HCT116 (cell line): ENCODE results near the gene GPHN. TPM values are rescaled to one million over a fixed set of nuclear protein-coding genes. Genes with fewer than 3 reads are reported as not detected.

Source experiments
- ATAC-seq: fragments of 200-7000 bp; cut with Tn5 transposase; 2 replicates; pipeline ENCODE4 v1.9.1; 2020; ENCODE audit warnings: mild to moderate bottlenecking, moderate library complexity
- BruUV-seq: library from RNA; stranded (reverse); fragments of 400-500 nt; replicated peaks from 2 replicates; lab custom pipeline; 2021; lab: Mats Ljungman, UMichigan
- CTCF ChIA-PET: fragments of 300-600 bp; sonication (Branson Sonifier 250); formaldehyde crosslinking; loops from one replicate; lab custom pipeline; 2021; ENCODE audit warnings: antibody characterized with exemption; lab: Charles Lee
- POLR2A ChIA-PET: fragments of 300-600, 350-600 bp; sonication (Branson Sonifier 250); formaldehyde crosslinking; loops from one replicate; lab custom pipeline; 2021; ENCODE audit warnings: antibody characterized with exemption; lab: Charles Lee
- RAD21 ChIA-PET, 2 experiments: fragments of 300-600 bp; sonication (Branson Sonifier 250); formaldehyde crosslinking; loops; one replicate each; lab custom pipeline; 2023; ENCODE audit warnings: low total read pairs in 2 of 2; ENCODE audit not compliant: uncharacterized antibody in 2 of 2, unreplicated experiment in 2 of 2, low non-redundant PET in 1 of 2; lab: Charles Lee
- DNase-seq: peaks from one replicate; pipeline ENCODE4 v3.0.0-alpha.2; 2010; ENCODE audit warnings: low read depth, low spot score
- H2AFZ ChIP-seq: fragments of 200-600 bp; shearing (Covaris generic), sonication (generic); 2 replicates; pipeline ENCODE4 v1.6.1; 2017; ENCODE audit warnings: low read depth, mixed run types, mixed read lengths, antibody characterized with exemption, low read length; ENCODE audit not compliant: poor library complexity, severe bottlenecking
- H3K27ac ChIP-seq: 2 replicates; pipeline ENCODE4 v1.5.1; 2012; ENCODE audit warnings: low read depth, low read length
- H3K27me3 ChIP-seq: fragments of 200-600 bp; sonication (generic); 2 replicates; pipeline ENCODE4 v1.6.1; 2016; ENCODE audit warnings: mixed run types, low read length, mixed read lengths; ENCODE audit not compliant: insufficient read depth
- H3K36me3 ChIP-seq, 2 experiments: fragments of 200-500 bp in 1 of 2; fragments of 200-600 bp in 1 of 2; sonication (Bioruptor generic) in 1 of 2; sonication (generic) in 1 of 2; 2 replicates each; pipeline versions ENCODE4 v1.5.1 to v1.6.1; 2014 to 2016; ENCODE audit warnings: low read length in 2 of 2, inconsistent platforms in 1 of 2, mixed read lengths in 1 of 2, mixed run types in 1 of 2; ENCODE audit not compliant: insufficient read depth in 2 of 2, control insufficient read depth in 1 of 2
- H3K4me1 ChIP-seq, 2 experiments: fragments of 200-600 bp in 1 of 2; sonication (generic) in 1 of 2; 2 replicates each; pipeline versions ENCODE4 v1.5.1 to v1.6.1; 2012 to 2017; ENCODE audit warnings: low read length in 2 of 2, inconsistent platforms in 1 of 2, mild to moderate bottlenecking in 1 of 2, mixed read lengths in 1 of 2, mixed run types in 1 of 2, moderate library complexity in 1 of 2; ENCODE audit not compliant: insufficient read depth in 2 of 2, control insufficient read depth in 1 of 2
- H3K4me2 ChIP-seq: fragments of 200-600 bp; sonication (generic); 2 replicates; pipeline ENCODE4 v1.6.1; 2017; ENCODE audit warnings: mixed run types, low read length, mixed read lengths
- H3K4me3 ChIP-seq, 2 experiments: fragments of 200-600 bp in 1 of 2; sonication (generic) in 1 of 2; replicated peaks in 1 of 2; 2 replicates each; pipeline ENCODE4 v1.5.1; 2011 to 2016; ENCODE audit warnings: low read length in 2 of 2, control low read depth in 1 of 2, low read depth in 1 of 2, mild to moderate bottlenecking in 1 of 2, mixed read lengths in 1 of 2, mixed run types in 1 of 2
- H3K79me2 ChIP-seq: fragments of 200-600 bp; sonication (generic); 2 replicates; pipeline ENCODE4 v1.6.1; 2017; ENCODE audit warnings: mild to moderate bottlenecking, mixed run types, low read length, moderate library complexity, mixed read lengths; ENCODE audit not compliant: insufficient read depth
- H3K9ac ChIP-seq: fragments of 200-600 bp; sonication (generic); 2 replicates; pipeline ENCODE4 v1.6.1; 2016; ENCODE audit warnings: low read length, mixed read lengths
- H3K9me2 ChIP-seq: fragments of 200-600 bp; sonication (generic), shearing (Covaris generic); 2 replicates; pipeline ENCODE4 v1.6.1; 2017; ENCODE audit warnings: mixed run types, mild to moderate bottlenecking, moderate library complexity; ENCODE audit not compliant: insufficient read depth
- H3K9me3 ChIP-seq, 2 experiments: fragments of 200-500 bp in 1 of 2; fragments of 200-600 bp in 1 of 2; sonication (Bioruptor generic) in 1 of 2; sonication (generic) in 1 of 2; 2 replicates each; pipeline ENCODE4 v1.6.1; 2014 to 2017; ENCODE audit warnings: low read length in 2 of 2, mixed read lengths in 2 of 2, inconsistent platforms in 1 of 2, low read depth in 1 of 2, mild to moderate bottlenecking in 1 of 2, mixed run types in 1 of 2, moderate library complexity in 1 of 2; ENCODE audit not compliant: control insufficient read depth in 1 of 2, insufficient read depth in 1 of 2
- H4K20me1 ChIP-seq: fragments of 200-600 bp; sonication (generic), shearing (Covaris generic); 2 replicates; pipeline ENCODE4 v1.6.1; 2017; ENCODE audit warnings: mixed run types, mild to moderate bottlenecking, moderate library complexity; ENCODE audit not compliant: insufficient read depth
- CEBPB ChIP-seq: IDR thresholded peaks from 2 replicates; pipeline ENCODE4 v1.6.1; 2012; ENCODE audit warnings: low read depth
- CTCF ChIP-seq, 3 experiments: fragments of 200-600 bp in 1 of 3; sonication (generic) in 1 of 3; IDR thresholded peaks in 2 of 3; conservative IDR thresholded peaks in 1 of 3; 2 replicates each; pipeline ENCODE4 v1.5.1; 2012 to 2017; ENCODE audit warnings: low read depth in 2 of 3, low read length in 2 of 3, antibody characterized with exemption in 1 of 3, borderline replicate concordance in 1 of 3, control low read depth in 1 of 3, mild to moderate bottlenecking in 1 of 3, mixed read lengths in 1 of 3, mixed run types in 1 of 3, moderate library complexity in 1 of 3; ENCODE audit not compliant: insufficient read depth in 1 of 3
- EGR1 ChIP-seq: IDR thresholded peaks from 2 replicates; pipeline ENCODE4 v1.6.1; 2012; ENCODE audit warnings: low read depth
- ELF1 ChIP-seq: IDR thresholded peaks from 2 replicates; pipeline ENCODE4 v1.6.1; 2012; ENCODE audit warnings: low read depth, borderline replicate concordance
- EZH2phosphoT487 ChIP-seq: fragments of 200-600 bp; IDR thresholded peaks from 2 replicates; pipeline ENCODE4 v1.6.1; 2018; ENCODE audit warnings: antibody characterized with exemption, borderline replicate concordance
- FOSL1 ChIP-seq: IDR thresholded peaks from 2 replicates; pipeline ENCODE4 v1.6.1; 2012; ENCODE audit warnings: low read depth
- JUND ChIP-seq: IDR thresholded peaks from 2 replicates; pipeline ENCODE4 v1.6.1; 2012
- MAX ChIP-seq: IDR thresholded peaks from 2 replicates; pipeline ENCODE4 v1.6.1; 2012
- RAD21 ChIP-seq: IDR thresholded peaks from 2 replicates; pipeline ENCODE4 v1.6.1; 2012; ENCODE audit warnings: low read depth, mild to moderate bottlenecking
- REST ChIP-seq: IDR thresholded peaks from 2 replicates; pipeline ENCODE4 v1.6.1; 2012; ENCODE audit warnings: low read depth
- SP1 ChIP-seq: IDR thresholded peaks from 2 replicates; pipeline ENCODE4 v1.6.1; 2012; ENCODE audit warnings: low read depth
- YY1 ChIP-seq: IDR thresholded peaks from 2 replicates; pipeline ENCODE4 v1.6.1; 2011; ENCODE audit warnings: low read length, low read depth, moderate library complexity, mild to moderate bottlenecking; ENCODE audit not compliant: insufficient replicate concordance; ENCODE audit errors: extremely low read depth
- ZFX ChIP-seq: fragments of 450-650 bp; IDR thresholded peaks from 2 replicates; pipeline ENCODE4 v1.6.1; 2017
- intact Hi-C: fragments of 100-400 bp; cut with micrococcal nuclease; formaldehyde crosslinking; loops from 2 replicates; pipeline ENCODE4 v1.10.0; 2022
- total RNA-seq: library from RNA; stranded (reverse); gene quantifications from one replicate; pipeline ENCODE4 v1.2.1, GENCODE V29; 2021; ENCODE audit not compliant: unreplicated experiment

Gene GPHN
- total RNA-seq, 1 experiment from 2014 or later: 43.8 TPM

- POLR2A ChIA-PET: no interaction called here
Observed at GRCh38 chr14:66853311-66853710, 345.4 kb downstream of the GPHN start.

More at GRCh38 chr14:66853311-66853710, 345.4 kb downstream of the GPHN start:
- H3K36me3 ChIP-seq: no peaks in the 10 kb centered on the region
- no peak overlapping the region for H3K4me3 ChIP-seq
- no peaks in the 10 kb centered on the region for H3K9me2 ChIP-seq
- no peaks in the 10 kb centered on the region for H3K27me3 ChIP-seq
- DNase-seq: no peak
- H3K9me3 ChIP-seq: no peaks in the 10 kb centered on the region
- no peaks in the 10 kb centered on the region for H4K20me1 ChIP-seq
- ATAC-seq: no peak
- no peak overlapping the region for H3K4me2 ChIP-seq
- CTCF ChIA-PET: no interaction called here
- no peak overlapping the region for H3K9ac ChIP-seq
- intact Hi-C loops: no loop called here
- H2AFZ ChIP-seq: no peak overlapping the region
- no peaks in the 10 kb centered on the region for H3K4me1 ChIP-seq
- TF ChIP-seq EGR1 (no peak), EZH2phosphoT487 (no peak), CEBPB (no peak), RAD21 (no peak), ZFX (no peak), ELF1 (no peak), REST (no peak), JUND (no peak), CTCF (IDR thresholded peaks at IDR 0.05 in 2 of 3, conservative IDR thresholded peaks at IDR 0.05 in 1 of 3; ENCODE audit: borderline replicate concordance in 1 of 3, insufficient read depth in 1 of 3, low read depth in 2 of 3, low read length in 2 of 3) (no peak), SP1 (no peak), YY1 (no peak), FOSL1 (no peak), MAX (no peak)
- TF ChIP-seq, all 23 proteins: peak for 0
- no peaks in the 10 kb centered on the region for H3K79me2 ChIP-seq
- RAD21 ChIA-PET: no interaction called here
- BruUV-seq: no TSS peak
- H3K27ac ChIP-seq: no peak overlapping the region
